VCaP (cell line): ENCODE data around the gene VSX1.

Source experiments
- H3K27ac ChIP-seq: fragments of 450-650 bp; 2 replicates; pipeline ENCODE4 v1.5.1; 2017
- TF ChIP-seq, protein P1 (sequence below): fragments of 450-650 bp; conservative IDR thresholded peaks from 2 replicates; pipeline ENCODE4 v1.5.1; 2017; ENCODE audit warnings: mild to moderate bottlenecking, moderate library complexity

VSX1 gene

GRCh38 chr20:25033265-25033923, 48.5 kb downstream of the VSX1 start:
- TF ChIP-seq, protein P1, sequence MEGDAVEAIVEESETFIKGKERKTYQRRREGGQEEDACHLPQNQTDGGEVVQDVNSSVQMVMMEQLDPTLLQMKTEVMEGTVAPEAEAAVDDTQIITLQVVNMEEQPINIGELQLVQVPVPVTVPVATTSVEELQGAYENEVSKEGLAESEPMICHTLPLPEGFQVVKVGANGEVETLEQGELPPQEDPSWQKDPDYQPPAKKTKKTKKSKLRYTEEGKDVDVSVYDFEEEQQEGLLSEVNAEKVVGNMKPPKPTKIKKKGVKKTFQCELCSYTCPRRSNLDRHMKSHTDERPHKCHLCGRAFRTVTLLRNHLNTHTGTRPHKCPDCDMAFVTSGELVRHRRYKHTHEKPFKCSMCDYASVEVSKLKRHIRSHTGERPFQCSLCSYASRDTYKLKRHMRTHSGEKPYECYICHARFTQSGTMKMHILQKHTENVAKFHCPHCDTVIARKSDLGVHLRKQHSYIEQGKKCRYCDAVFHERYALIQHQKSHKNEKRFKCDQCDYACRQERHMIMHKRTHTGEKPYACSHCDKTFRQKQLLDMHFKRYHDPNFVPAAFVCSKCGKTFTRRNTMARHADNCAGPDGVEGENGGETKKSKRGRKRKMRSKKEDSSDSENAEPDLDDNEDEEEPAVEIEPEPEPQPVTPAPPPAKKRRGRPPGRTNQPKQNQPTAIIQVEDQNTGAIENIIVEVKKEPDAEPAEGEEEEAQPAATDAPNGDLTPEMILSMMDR = no peak
- peak overlapping the region; percentile 58 for H3K27ac ChIP-seq

GRCh38 chr20:25032478-25033264, 49.3 kb downstream of the VSX1 start:
- peak overlapping the region; percentile 58 for H3K27ac ChIP-seq

GRCh38 chr20:25032065-25032477, 49.9 kb downstream of the VSX1 start:
- TF ChIP-seq, protein P1 = no peak
- no peak overlapping the region for H3K27ac ChIP-seq

More at GRCh38 chr20:25032478-25033264, 49.3 kb downstream of the VSX1 start:
- TF ChIP-seq, protein P1 = no peak

DNA sequence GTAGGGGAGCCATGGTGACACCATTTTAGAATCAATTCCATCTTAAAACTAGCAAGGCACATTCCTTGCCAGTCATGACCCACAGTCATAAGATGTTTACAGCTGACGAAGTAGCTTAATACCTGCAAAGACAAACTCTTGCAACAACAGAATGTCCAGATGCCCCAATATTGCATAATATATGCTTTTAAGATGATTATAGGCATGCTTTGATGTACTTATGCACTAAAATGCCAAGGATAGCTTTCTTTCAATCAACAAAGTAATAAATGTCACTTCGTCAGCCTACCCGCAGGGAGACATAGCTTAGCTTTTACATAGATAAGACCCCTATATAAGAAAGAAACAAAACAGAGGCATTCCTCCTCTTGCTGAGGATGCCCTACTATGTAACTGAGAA, 50.7 kb downstream of the VSX1 start:
- no peak overlapping the region for H3K27ac ChIP-seq
- TF ChIP-seq, protein P1 = no peak

DNA sequence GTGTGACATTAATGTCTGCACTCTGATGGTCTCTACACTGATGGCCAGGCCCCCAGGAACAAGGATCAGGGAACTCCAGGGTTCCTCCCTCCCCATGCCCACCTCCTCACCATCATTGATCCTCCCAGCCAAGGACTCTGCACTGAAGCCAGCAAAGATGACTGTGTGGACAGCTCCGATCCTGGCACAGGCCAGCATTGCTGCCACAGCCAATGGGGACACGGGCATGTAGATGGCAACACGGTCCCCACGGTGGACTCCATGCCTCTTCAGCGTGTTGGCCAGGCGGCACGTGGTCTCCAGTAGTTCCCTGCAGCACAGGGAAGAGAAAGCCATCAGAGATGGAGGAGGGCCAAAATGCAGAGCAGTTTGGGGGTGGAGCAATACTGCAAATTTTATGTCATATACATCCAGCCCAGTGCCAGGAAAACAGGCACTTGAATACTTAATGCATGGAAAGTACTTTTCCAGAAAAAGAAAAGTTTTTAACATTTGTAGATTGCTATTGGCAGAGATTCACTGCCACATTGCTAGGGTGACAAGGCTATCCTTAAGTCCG, 51.2 kb downstream of the VSX1 start:
- no peak overlapping the region for H3K27ac ChIP-seq
- TF ChIP-seq, protein P1 = no peak

GRCh38 chr20:25030007-25030648, 51.8 kb downstream of the VSX1 start:
- TF ChIP-seq, protein P1 = no peak
- H3K27ac ChIP-seq = no peak overlapping the region

DNA sequence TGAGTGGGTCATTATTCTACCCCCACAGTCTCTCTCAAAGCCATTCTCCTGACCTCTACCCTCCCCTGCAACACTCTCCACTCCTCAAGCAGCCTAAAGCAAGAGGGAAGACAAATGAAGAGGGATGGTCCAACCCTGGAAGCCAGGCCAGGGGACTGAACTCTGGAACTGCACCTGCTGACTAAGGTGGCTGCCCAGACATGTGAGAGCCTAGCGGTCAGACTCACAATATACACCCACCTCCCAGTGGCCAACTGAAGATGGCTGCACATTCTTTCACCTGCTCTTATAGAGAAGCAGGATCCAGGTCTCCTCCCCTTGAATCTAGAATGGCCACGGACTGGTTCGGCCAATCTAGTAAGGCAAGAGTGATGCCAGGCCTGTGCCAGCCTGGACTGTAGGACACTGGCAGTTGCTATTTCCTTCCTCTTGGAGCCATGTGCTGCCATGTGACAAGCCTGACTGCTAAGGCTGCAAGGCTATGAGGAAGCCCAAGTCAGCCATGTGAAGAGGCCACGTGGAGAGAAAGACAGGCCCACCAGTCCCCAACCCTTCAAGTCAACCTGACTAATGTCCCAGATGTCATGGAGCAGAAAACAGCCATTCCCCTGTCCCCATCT, 55.8 kb downstream of the VSX1 start:
- TF ChIP-seq, protein P1 = no peak

More for the DNA sequence above, 55.8 kb downstream of the VSX1 start:
- no peak overlapping the region for H3K27ac ChIP-seq
